Loucy (cell line): ENCODE measurements around the gene FAM135A.
"Not testable (repeated sequence)": the region's sequence is repeated elsewhere in the genome, so short reads cannot be mapped to it uniquely, and the experiment has no call there.

ENCODE experiments used
- H2AFZ ChIP-seq: fragments of 200-600 bp; sonication (generic); 2 replicates; pipeline ENCODE4 v1.6.0; 2016; ENCODE audit warnings: antibody characterized with exemption, mild to moderate bottlenecking, low read length, moderate library complexity
- H3F3A ChIP-seq: fragments of 200-600 bp; 2 replicates; pipeline ENCODE4 v1.6.0; 2016; ENCODE audit warnings: antibody characterized with exemption, low read depth, mild to moderate bottlenecking
- H3K27me3 ChIP-seq: fragments of 200-600 bp; sonication (generic); 2 replicates; pipeline ENCODE4 v1.6.1; 2014; ENCODE audit warnings: low read length, mild to moderate bottlenecking; ENCODE audit not compliant: insufficient read depth, poor library complexity, severe bottlenecking
- H3K36me3 ChIP-seq: fragments of 200-600 bp; sonication (generic); 2 replicates; pipeline ENCODE4 v1.6.1; 2016; ENCODE audit warnings: low read length; ENCODE audit not compliant: insufficient read depth
- H3K4me1 ChIP-seq: fragments of 200-600 bp; sonication (generic); 2 replicates; pipeline ENCODE4 v1.5.1; 2014; ENCODE audit warnings: low read length, mild to moderate bottlenecking; ENCODE audit not compliant: insufficient read depth, poor library complexity, severe bottlenecking
- H3K4me2 ChIP-seq: fragments of 200-600 bp; sonication (generic); 2 replicates; pipeline ENCODE4 v1.6.0; 2014; ENCODE audit warnings: antibody characterized with exemption, low read length, low read depth, mild to moderate bottlenecking; ENCODE audit not compliant: poor library complexity, severe bottlenecking
- H3K4me3 ChIP-seq: fragments of 200-600 bp; sonication (generic); 2 replicates; pipeline ENCODE4 v1.5.1; 2014; ENCODE audit warnings: low read length, mild to moderate bottlenecking, mixed read lengths; ENCODE audit not compliant: poor library complexity, severe bottlenecking
- H3K79me2 ChIP-seq: fragments of 200-600 bp; sonication (generic); 2 replicates; pipeline ENCODE4 v1.6.1; 2014; ENCODE audit warnings: low read length; ENCODE audit not compliant: insufficient read depth
- H3K9ac ChIP-seq: fragments of 200-600 bp; sonication (generic); 2 replicates; pipeline ENCODE4 v1.6.0; 2014; ENCODE audit warnings: mild to moderate bottlenecking, low read depth, low read length, moderate library complexity; ENCODE audit not compliant: poor library complexity, severe bottlenecking
- H3K9me2 ChIP-seq: fragments of 200-600 bp; sonication (generic); replicated peaks from 2 replicates; pipeline ENCODE4 v1.6.1; 2016; ENCODE audit warnings: low read depth, low read length, mixed read lengths
- H3K9me3 ChIP-seq: fragments of 200-600 bp; sonication (generic); 2 replicates; pipeline ENCODE4 v1.6.1; 2014; ENCODE audit warnings: mild to moderate bottlenecking, antibody characterized with exemption, low read length, low read depth; ENCODE audit not compliant: insufficient read depth
- H4K20me1 ChIP-seq: fragments of 200-600 bp; sonication (generic); 2 replicates; pipeline ENCODE4 v1.6.0; 2014; ENCODE audit warnings: antibody characterized with exemption, low read length, mild to moderate bottlenecking; ENCODE audit not compliant: insufficient read depth, poor library complexity, severe bottlenecking
- EZH2phosphoT487 ChIP-seq: fragments of 200-600 bp; IDR thresholded peaks from 2 replicates; pipeline ENCODE4 v1.6.1; 2018; ENCODE audit warnings: antibody characterized with exemption, mild to moderate bottlenecking, moderate library complexity, borderline replicate concordance
- TF ChIP-seq, protein P1 (sequence below): fragments of 200-600 bp; sonication (generic); conservative IDR thresholded peaks from 2 replicates; pipeline ENCODE4 v1.5.1; 2014; ENCODE audit warnings: mild to moderate bottlenecking, antibody characterized with exemption, low read length

Gene FAM135A

DNA sequence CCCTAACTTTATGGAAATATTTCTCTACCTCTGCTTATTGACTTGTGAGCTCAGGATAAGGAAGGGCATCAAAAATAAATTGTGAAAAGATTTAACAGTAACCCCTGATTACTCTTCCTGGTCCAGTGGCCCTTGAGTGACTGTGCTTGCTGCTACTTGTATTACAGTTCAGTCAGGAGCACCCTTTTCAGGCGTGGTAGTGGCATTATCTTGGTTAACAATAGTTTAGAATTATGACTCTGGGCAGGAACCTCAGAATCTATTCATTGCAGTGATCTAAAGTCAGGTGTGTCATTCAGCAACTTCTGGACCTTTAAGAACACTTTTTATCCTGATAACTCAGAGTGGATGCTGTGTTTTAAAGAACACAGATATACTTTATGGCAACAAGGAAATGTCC is 43.4 kb downstream of the FAM135A start:
- Histone ChIP-seq H3K4me3 (no peak overlapping the region), H3K36me3 (no peaks in the 10 kb centered on the region), H3K4me2 (no peak overlapping the region), H2AFZ (no peak overlapping the region), H3K9ac (no peak overlapping the region), H3F3A (no peaks in the 10 kb centered on the region), H3K79me2 (no peaks in the 10 kb centered on the region), H4K20me1 (no peaks in the 10 kb centered on the region), H3K9me2 (no peaks in the 10 kb centered on the region), H3K4me1 (no peaks in the 10 kb centered on the region), H3K9me3 (no peaks in the 10 kb centered on the region), H3K27me3 (no peaks in the 10 kb centered on the region)
- no peak for TF ChIP-seq EZH2phosphoT487
- TF ChIP-seq, protein P1, sequence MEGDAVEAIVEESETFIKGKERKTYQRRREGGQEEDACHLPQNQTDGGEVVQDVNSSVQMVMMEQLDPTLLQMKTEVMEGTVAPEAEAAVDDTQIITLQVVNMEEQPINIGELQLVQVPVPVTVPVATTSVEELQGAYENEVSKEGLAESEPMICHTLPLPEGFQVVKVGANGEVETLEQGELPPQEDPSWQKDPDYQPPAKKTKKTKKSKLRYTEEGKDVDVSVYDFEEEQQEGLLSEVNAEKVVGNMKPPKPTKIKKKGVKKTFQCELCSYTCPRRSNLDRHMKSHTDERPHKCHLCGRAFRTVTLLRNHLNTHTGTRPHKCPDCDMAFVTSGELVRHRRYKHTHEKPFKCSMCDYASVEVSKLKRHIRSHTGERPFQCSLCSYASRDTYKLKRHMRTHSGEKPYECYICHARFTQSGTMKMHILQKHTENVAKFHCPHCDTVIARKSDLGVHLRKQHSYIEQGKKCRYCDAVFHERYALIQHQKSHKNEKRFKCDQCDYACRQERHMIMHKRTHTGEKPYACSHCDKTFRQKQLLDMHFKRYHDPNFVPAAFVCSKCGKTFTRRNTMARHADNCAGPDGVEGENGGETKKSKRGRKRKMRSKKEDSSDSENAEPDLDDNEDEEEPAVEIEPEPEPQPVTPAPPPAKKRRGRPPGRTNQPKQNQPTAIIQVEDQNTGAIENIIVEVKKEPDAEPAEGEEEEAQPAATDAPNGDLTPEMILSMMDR, result no peak

DNA sequence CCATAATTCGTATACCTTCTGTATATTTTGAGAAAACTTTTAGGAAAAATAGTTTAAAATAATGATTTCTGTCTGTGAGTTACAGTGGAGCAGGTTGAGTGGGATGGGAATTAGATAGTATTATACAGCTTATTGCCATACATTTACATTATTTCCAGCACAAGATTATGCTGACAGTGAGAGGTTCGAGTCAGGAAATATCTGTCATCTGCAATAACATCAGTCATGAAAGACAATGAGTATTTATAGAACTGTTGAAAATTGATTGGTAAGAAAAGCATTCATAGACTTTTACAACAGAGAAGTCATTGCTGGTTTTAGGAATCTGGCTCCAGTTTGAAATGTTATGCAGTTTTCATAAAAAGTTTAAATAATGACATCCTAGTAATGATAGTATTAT is 45.9 kb downstream of the FAM135A start:
- Histone ChIP-seq H3K79me2 (no peaks in the 10 kb centered on the region), H4K20me1 (no peaks in the 10 kb centered on the region), H3K27me3 (no peaks in the 10 kb centered on the region), H3K9me2 (no peaks in the 10 kb centered on the region), H3K9me3 (no peaks in the 10 kb centered on the region), H3K4me1 (no peaks in the 10 kb centered on the region), H3K4me2 (no peak overlapping the region), H3K4me3 (no peak overlapping the region), H2AFZ (no peak overlapping the region), H3K9ac (no peak overlapping the region), H3F3A (no peaks in the 10 kb centered on the region), H3K36me3 (no peaks in the 10 kb centered on the region)
- no peak for TF ChIP-seq EZH2phosphoT487
- TF ChIP-seq, protein P1, result no peak

DNA sequence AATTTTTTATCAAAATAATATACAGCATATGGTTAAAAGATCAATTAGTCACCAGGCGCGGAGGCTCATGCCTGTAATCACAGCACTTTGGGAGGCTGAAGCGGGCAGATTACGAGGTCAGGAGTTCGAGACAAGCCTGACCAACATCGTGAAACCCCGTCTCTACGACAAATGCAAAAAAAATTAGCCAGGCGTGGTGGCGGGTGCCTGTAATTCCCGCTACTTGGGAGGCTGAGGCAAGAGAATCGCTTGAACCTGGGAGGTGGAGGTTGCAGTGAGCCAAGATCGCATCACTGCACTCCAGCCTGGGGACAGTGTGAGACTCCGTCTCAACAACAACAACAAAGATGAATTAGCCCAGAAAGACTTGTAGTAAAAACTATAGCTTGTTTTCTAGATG is 46.4 kb downstream of the FAM135A start:
- H3K4me2 ChIP-seq, H3K9me3 ChIP-seq, H3K36me3 ChIP-seq, H3K9ac ChIP-seq, H3K4me1 ChIP-seq, H3K27me3 ChIP-seq, H3K9me2 ChIP-seq, H4K20me1 ChIP-seq, H3K79me2 ChIP-seq, H2AFZ ChIP-seq, H3F3A ChIP-seq, H3K4me3 ChIP-seq: not testable (repeated sequence)

DNA sequence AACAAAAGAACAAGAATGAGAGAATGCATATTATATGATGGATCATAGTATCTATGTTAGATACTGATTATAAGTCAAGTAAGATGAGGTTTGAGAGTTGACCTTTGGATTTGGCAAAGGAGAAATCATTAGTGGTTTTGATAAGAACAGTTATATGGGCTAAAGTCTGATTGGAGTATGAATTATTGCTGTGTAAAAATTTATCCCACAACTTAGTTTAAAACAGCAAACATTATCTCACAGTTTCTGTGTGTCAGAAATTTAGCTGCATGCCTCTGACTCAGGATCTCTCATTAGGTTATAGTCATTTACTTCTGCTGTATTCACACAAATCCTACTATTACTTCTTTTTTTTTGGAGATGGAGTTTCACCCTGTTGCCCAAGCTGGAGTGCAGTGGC is 56.7 kb downstream of the FAM135A start:
- peaks cover 2% of the 10 kb centered on the region; the same call in 1 of the 2 replicates for H3K36me3 ChIP-seq
- H2AFZ ChIP-seq, result no peak overlapping the region
- H3K9ac ChIP-seq, result no peak overlapping the region
- no peak for TF ChIP-seq EZH2phosphoT487
- TF ChIP-seq, protein P1, result no peak
- no peaks in the 10 kb centered on the region for H3K79me2 ChIP-seq
- H3K4me2 ChIP-seq, result no peak overlapping the region
- no peaks in the 10 kb centered on the region for H3K4me1 ChIP-seq
- H3K9me2 ChIP-seq, result no peaks in the 10 kb centered on the region
- no peaks in the 10 kb centered on the region for H3K27me3 ChIP-seq
- no peak overlapping the region for H3K4me3 ChIP-seq
- no peaks in the 10 kb centered on the region for H4K20me1 ChIP-seq
- H3F3A ChIP-seq, result no peaks in the 10 kb centered on the region
- no peaks in the 10 kb centered on the region for H3K9me3 ChIP-seq

DNA sequence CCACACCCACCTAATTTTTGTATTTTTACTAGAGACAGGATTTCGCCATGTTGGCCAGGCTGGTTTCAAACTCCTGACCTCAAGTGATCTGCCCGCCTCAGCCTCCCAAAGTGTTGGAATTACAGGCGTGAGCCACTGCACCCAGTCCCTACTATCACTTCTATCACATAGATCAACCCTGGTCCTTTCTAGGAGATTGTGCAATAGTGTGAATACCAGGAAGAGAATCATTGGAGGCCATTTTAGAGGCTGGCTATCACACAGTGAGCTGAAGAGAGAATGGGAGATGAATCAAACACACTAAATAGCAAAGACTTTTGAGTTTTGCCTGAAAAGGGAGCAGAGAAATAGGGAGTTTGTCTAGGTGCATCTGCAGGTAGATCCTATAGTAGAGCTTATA is 57.2 kb downstream of the FAM135A start:
- H3K4me3 ChIP-seq, H3K9me2 ChIP-seq, H3K9me3 ChIP-seq, H3K27me3 ChIP-seq, H3K4me1 ChIP-seq, H3K36me3 ChIP-seq, H3F3A ChIP-seq, H3K9ac ChIP-seq, H2AFZ ChIP-seq, H3K79me2 ChIP-seq, H3K4me2 ChIP-seq, H4K20me1 ChIP-seq: not testable (repeated sequence)
